IMR-90 (cell line): ENCODE data around the gene KLC1. TPM values are rescaled to one million over a fixed set of nuclear protein-coding genes. Genes with fewer than 3 reads are reported as not detected.

Source experiments
- ATAC-seq: fragments of 200-7000 bp; cut with Tn5 transposase; 2 replicates; pipeline ENCODE4 v1.9.1; 2020; ENCODE audit warnings: low read depth, mild to moderate bottlenecking, moderate library complexity
- BruUV-seq: library from RNA; stranded (reverse); fragments of 400-500 nt; replicated peaks from 2 replicates; lab custom pipeline; 2021; lab: Mats Ljungman, UMichigan
- CTCF ChIA-PET: fragments of 300-600 bp; formaldehyde crosslinking; extraction: SDS; loops from one replicate; lab custom pipeline; 2021; ENCODE audit warnings: antibody characterized with exemption; lab: Yijun Ruan, JAX
- POLR2A ChIA-PET: fragments of 300-600 bp; sonication (Branson Sonifier 250); formaldehyde crosslinking; loops from one replicate; lab custom pipeline; 2022; ENCODE audit warnings: antibody characterized with exemption; ENCODE audit not compliant: unreplicated experiment; lab: Charles Lee
- DNase-seq: peaks from one replicate; pipeline ENCODE4 v3.0.0; 2013
- H2AFZ ChIP-seq: replicated peaks from 2 replicates; pipeline ENCODE3; 2013; ENCODE audit warnings: low read length, mild to moderate bottlenecking; ENCODE audit not compliant: poor library complexity
- H2AK5ac ChIP-seq: 2 replicates; pipeline ENCODE4 v1.6.1; 2013; ENCODE audit warnings: low read depth, low read length, inconsistent platforms
- H2AK9ac ChIP-seq: replicated peaks from 2 replicates; pipeline ENCODE3; 2013; ENCODE audit warnings: mild to moderate bottlenecking, low read depth, low read length, moderate library complexity; ENCODE audit not compliant: poor library complexity
- H2BK120ac ChIP-seq: 2 replicates; pipeline ENCODE4 v1.6.1; 2013; ENCODE audit warnings: low read depth, low read length, inconsistent platforms
- H2BK15ac ChIP-seq: 3 replicates; pipeline ENCODE4 v1.6.1; 2013; ENCODE audit warnings: low read depth, low read length, inconsistent platforms
- H2BK20ac ChIP-seq: 2 replicates; pipeline ENCODE4 v1.6.1; 2013; ENCODE audit warnings: low read depth, mild to moderate bottlenecking, inconsistent platforms, low read length, moderate library complexity
- H2BK5ac ChIP-seq: 2 replicates; pipeline ENCODE4 v1.6.1; 2013; ENCODE audit warnings: mild to moderate bottlenecking, low read depth, low read length, inconsistent platforms; ENCODE audit not compliant: poor library complexity, severe bottlenecking
- H3K14ac ChIP-seq: replicated peaks from 2 replicates; pipeline ENCODE4 v1.6.1; 2013; ENCODE audit warnings: low read depth, low read length, inconsistent platforms
- H3K18ac ChIP-seq: 2 replicates; pipeline ENCODE4 v1.6.1; 2013; ENCODE audit warnings: low read depth, low read length, control low read depth
- H3K23ac ChIP-seq: 2 replicates; pipeline ENCODE4 v1.6.1; 2013; ENCODE audit warnings: low read depth, low read length, inconsistent platforms
- H3K27ac ChIP-seq: 2 replicates; pipeline ENCODE4 v1.5.1; 2013; ENCODE audit warnings: mild to moderate bottlenecking, control low read depth, low read length; ENCODE audit not compliant: insufficient read depth
- H3K27me3 ChIP-seq: 2 replicates; pipeline ENCODE4 v1.6.1; 2013; ENCODE audit warnings: low read length; ENCODE audit not compliant: control insufficient read depth, insufficient read depth
- H3K36me3 ChIP-seq: 2 replicates; pipeline ENCODE4 v1.6.1; 2013; ENCODE audit warnings: low read length, mixed read lengths; ENCODE audit not compliant: control insufficient read depth, insufficient read depth
- H3K4ac ChIP-seq: 2 replicates; pipeline ENCODE4 v1.6.1; 2013; ENCODE audit warnings: low read depth, low read length, inconsistent platforms
- H3K4me1 ChIP-seq: 2 replicates; pipeline ENCODE4 v1.6.1; 2013; ENCODE audit warnings: low read length, mixed read lengths; ENCODE audit not compliant: control insufficient read depth, insufficient read depth
- H3K4me2 ChIP-seq: 2 replicates; pipeline ENCODE4 v1.6.1; 2013; ENCODE audit warnings: low read depth, mild to moderate bottlenecking, control low read depth, low read length, moderate library complexity
- H3K4me3 ChIP-seq: 2 replicates; pipeline ENCODE4 v1.5.1; 2013; ENCODE audit warnings: low read depth, mild to moderate bottlenecking, control low read depth, low read length, moderate library complexity; ENCODE audit not compliant: insufficient read depth
- H3K56ac ChIP-seq: 2 replicates; pipeline ENCODE4 v1.6.1; 2013; ENCODE audit warnings: low read length, inconsistent platforms; ENCODE audit not compliant: insufficient read depth; ENCODE audit errors: extremely low read depth
- H3K79me1 ChIP-seq, 2 experiments: 2 replicates each; pipeline ENCODE4 v1.6.1; 2013; ENCODE audit warnings: low read length in 2 of 2, inconsistent platforms in 1 of 2, low read depth in 1 of 2
- H3K9ac ChIP-seq: 2 replicates; pipeline ENCODE4 v1.6.1; 2013; ENCODE audit warnings: low read depth, low read length, control low read depth
- H3K9me1 ChIP-seq: 2 replicates; pipeline ENCODE4 v1.6.1; 2013; ENCODE audit warnings: low read length, inconsistent platforms; ENCODE audit not compliant: insufficient read depth
- H3K9me3 ChIP-seq: 2 replicates; pipeline ENCODE4 v1.6.1; 2013; ENCODE audit warnings: low read length; ENCODE audit not compliant: control insufficient read depth, insufficient read depth
- H4K20me1 ChIP-seq: 2 replicates; pipeline ENCODE4 v1.6.1; 2013; ENCODE audit warnings: low read length, inconsistent platforms; ENCODE audit not compliant: insufficient read depth
- H4K5ac ChIP-seq: 2 replicates; pipeline ENCODE4 v1.6.1; 2013; ENCODE audit warnings: mild to moderate bottlenecking, low read depth, low read length, control low read depth
- H4K8ac ChIP-seq, 2 experiments: 2 replicates each; pipeline ENCODE4 v1.6.1; 2013; ENCODE audit warnings: low read depth in 2 of 2, low read length in 2 of 2, control low read depth in 1 of 2, inconsistent platforms in 1 of 2
- H4K91ac ChIP-seq: 2 replicates; pipeline ENCODE4 v1.6.1; 2013; ENCODE audit warnings: low read depth, low read length, inconsistent platforms; ENCODE audit not compliant: insufficient read depth
- MAFK ChIP-seq: IDR thresholded peaks from 2 replicates; pipeline ENCODE4 v1.6.1; 2012; ENCODE audit warnings: low read depth, low read length, improper control_type of control experiment
- POLR2A ChIP-seq: IDR thresholded peaks from 2 replicates; pipeline ENCODE4 v1.6.1; 2012; ENCODE audit warnings: mild to moderate bottlenecking, low read depth, low read length
- RAD21 ChIP-seq: IDR thresholded peaks from 2 replicates; pipeline ENCODE4 v1.6.1; 2012; ENCODE audit warnings: low read length, improper control_type of control experiment
- SMC3 ChIP-seq: fragments of 150-350 bp; IDR thresholded peaks from 2 replicates; pipeline ENCODE4 v1.6.1; 2016; ENCODE audit warnings: low read depth, mild to moderate bottlenecking, antibody characterized with exemption, low read length, moderate library complexity
- WGBS, 2 experiments: methylation state at CpG; one replicate each; pipeline versions ENCODE4 v1.1.5 to v1.1.7; 2013; ENCODE audit warnings: missing lambda C conversion rate in 2 of 2; ENCODE audit not compliant: insufficient read length in 1 of 2; ENCODE audit errors: extremely low coverage in 2 of 2; 5-methylcytosine and 5-hydroxymethylcytosine counted together
- dilution Hi-C: fragments of 300-500 bp; cut with HindIII; formaldehyde crosslinking; loops from one replicate; pipeline ENCODE4 v1.14.3; 2018; ENCODE audit warnings: low sequenced_read_pairs; ENCODE audit not compliant: unreplicated experiment
- in situ Hi-C: fragments of 300-500 bp; cut with MboI; formaldehyde crosslinking; loops from 3 replicates; pipeline ENCODE4 v1.14.3; 2019; ENCODE audit warnings: low sequenced_read_pairs, inconsistent platforms, mixed read lengths
- intact Hi-C: fragments of 100-400 bp; cut with micrococcal nuclease; formaldehyde crosslinking; loops from 2 replicates; pipeline ENCODE4 v1.10.0; 2022
- polyA plus RNA-seq, 3 experiments: library from polyadenylated mRNA; depleted of rRNA; stranded (reverse); fragments of >200 nt; gene quantifications; 2 replicates each; pipeline ENCODE4 v1.2.3, GENCODE V29; 2012; ENCODE audit warnings: low replicate concordance in 1 of 3
- total RNA-seq: library from RNA; depleted of rRNA; stranded (reverse); fragments of >200 nt; gene quantifications from 2 replicates; pipeline ENCODE4 v1.2.3, GENCODE V29; 2012
- TF ChIP-seq, protein P1 (sequence below): conservative IDR thresholded peaks from 2 replicates; pipeline ENCODE4 v1.5.1; 2012; ENCODE audit warnings: mild to moderate bottlenecking, low read depth, low read length, improper control_type of control experiment

KLC1 gene
- total and polyA plus RNA-seq, 2 of the 4 experiments (the other 2 are of a cell fraction): 101 to 157 TPM

- POLR2A ChIA-PET: interaction anchor here (0.6 kb wide), 1 partner anchor 130 kb away, joined by 3 read pairs; no protein-coding TSS in a partner anchor
- no peak overlapping the region for H2BK20ac ChIP-seq
- no peak overlapping the region for H2BK5ac ChIP-seq
- H3K23ac ChIP-seq: no peak overlapping the region
- peaks cover 3% of the 10 kb centered on the region; the same call in 1 of the 2 replicates for H3K4me1 ChIP-seq
- in situ Hi-C loops (no loop called here), intact Hi-C loops (no loop called here), dilution Hi-C loops (no loop called here)
- no peak overlapping the region for H2AK5ac ChIP-seq
- no peak overlapping the region for H3K27ac ChIP-seq
- H3K18ac ChIP-seq: no peak overlapping the region
- no peak overlapping the region for H4K91ac ChIP-seq
- no TSS peak for BruUV-seq
- DNase-seq: no peak
- H3K4ac ChIP-seq: no peak overlapping the region
- no peak overlapping the region for H3K4me2 ChIP-seq
- TF ChIP-seq, protein P1, sequence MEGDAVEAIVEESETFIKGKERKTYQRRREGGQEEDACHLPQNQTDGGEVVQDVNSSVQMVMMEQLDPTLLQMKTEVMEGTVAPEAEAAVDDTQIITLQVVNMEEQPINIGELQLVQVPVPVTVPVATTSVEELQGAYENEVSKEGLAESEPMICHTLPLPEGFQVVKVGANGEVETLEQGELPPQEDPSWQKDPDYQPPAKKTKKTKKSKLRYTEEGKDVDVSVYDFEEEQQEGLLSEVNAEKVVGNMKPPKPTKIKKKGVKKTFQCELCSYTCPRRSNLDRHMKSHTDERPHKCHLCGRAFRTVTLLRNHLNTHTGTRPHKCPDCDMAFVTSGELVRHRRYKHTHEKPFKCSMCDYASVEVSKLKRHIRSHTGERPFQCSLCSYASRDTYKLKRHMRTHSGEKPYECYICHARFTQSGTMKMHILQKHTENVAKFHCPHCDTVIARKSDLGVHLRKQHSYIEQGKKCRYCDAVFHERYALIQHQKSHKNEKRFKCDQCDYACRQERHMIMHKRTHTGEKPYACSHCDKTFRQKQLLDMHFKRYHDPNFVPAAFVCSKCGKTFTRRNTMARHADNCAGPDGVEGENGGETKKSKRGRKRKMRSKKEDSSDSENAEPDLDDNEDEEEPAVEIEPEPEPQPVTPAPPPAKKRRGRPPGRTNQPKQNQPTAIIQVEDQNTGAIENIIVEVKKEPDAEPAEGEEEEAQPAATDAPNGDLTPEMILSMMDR: no peak
- TF ChIP-seq RAD21: no peak
- TF ChIP-seq POLR2A: no peak
- no peak for TF ChIP-seq MAFK
- TF ChIP-seq SMC3: no peak
- no peak overlapping the region for H2BK120ac ChIP-seq
- no peak overlapping the region for H4K8ac ChIP-seq
- H2BK15ac ChIP-seq: no peak overlapping the region
- H2AFZ ChIP-seq: peak overlapping the region; percentile 48
- H3K14ac ChIP-seq: no peak overlapping the region
- H4K20me1 ChIP-seq: peaks cover 12% of the 10 kb centered on the region
- no peaks in the 10 kb centered on the region for H3K27me3 ChIP-seq
- H3K9ac ChIP-seq: no peak overlapping the region
- 86% methylated on average over 20 of the region's 27 CpGs; no CpG with 5 or more reads in 1 of the 2 experiments for WGBS, 2 experiments
- CTCF ChIA-PET: no interaction called here
- H3K36me3 ChIP-seq: peaks cover 17% of the 10 kb centered on the region
- ATAC-seq: no peak
- H3K56ac ChIP-seq: no peak overlapping the region
- no peak overlapping the region for H4K5ac ChIP-seq
- H2AK9ac ChIP-seq: peak overlapping the region; percentile 58
- H3K79me1 ChIP-seq: peaks cover 17 to 63% of the 10 kb centered on the region in 2 experiments
- no peak overlapping the region for H3K4me3 ChIP-seq
- H3K9me1 ChIP-seq: peaks cover 4% of the 10 kb centered on the region; the same call in 1 of the 2 replicates
- no peaks in the 10 kb centered on the region for H3K9me3 ChIP-seq
These were observed 82.8 kb downstream of the KLC1 start for GRCh38 chr14:103711516-103712431.
